Measurements from ENCODE around the gene ATG9A. TPM values are rescaled to one million over a fixed set of nuclear protein-coding genes. Genes with fewer than 3 reads are reported as not detected.
A peak's percentile ranks its signal among the peaks of the same experiment; 100 is the strongest.

Gene ATG9A
- total RNA-seq, 1 experiment from 2014 or later, result 46.4 TPM

GRCh38 chr2:219245899-219246230 lies 16.4 kb upstream of the ATG9A start:
- Histone ChIP-seq H3K27ac (ENCODE audit: insufficient read length, low read depth, low read length) (no peak overlapping the region), H3K9ac (ENCODE audit: extremely low read depth, insufficient read length, low read length) (peak overlapping the region; percentile 90), H3K14ac (ENCODE audit: insufficient read depth, low read length) (peak overlapping the region; percentile 89), H4K91ac (ENCODE audit: insufficient read length, low read depth, low read length) (no peak overlapping the region), H2BK20ac (ENCODE audit: low read depth, low read length, poor library complexity, severe bottlenecking) (no peak overlapping the region), H3K18ac (ENCODE audit: insufficient read length, low read depth, low read length) (peak overlapping the region; percentile 89), H2BK120ac (ENCODE audit: low read depth, low read length, poor library complexity, severe bottlenecking) (no peak overlapping the region), H3K4me2 (ENCODE audit: insufficient read depth, insufficient read length, low read length) (peak overlapping the region; percentile 77), H4K8ac (replicated peaks; ENCODE audit: insufficient read length, low read depth, low read length) (no peak overlapping the region), H3K79me1 (ENCODE audit: insufficient read depth, low read depth, low read length, poor library complexity, severe bottlenecking) (no peaks in the 10 kb centered on the region), H2BK15ac (ENCODE audit: low read depth, low read length) (no peak overlapping the region), H3K23me2 (ENCODE audit: insufficient read length, low read depth, low read length, poor library complexity, severe bottlenecking) (no peaks in the 10 kb centered on the region), H3K4ac (ENCODE audit: low read depth, low read length) (no peak overlapping the region), H3K4me1 (ENCODE audit: insufficient read depth, low read length) (peaks cover 2% of the 10 kb centered on the region; the same call in 1 of the 2 replicates), H3K79me2 (ENCODE audit: insufficient read depth, low read length) (no peaks in the 10 kb centered on the region), H4K20me1 (ENCODE audit: control insufficient read depth, insufficient read depth, insufficient read length) (no peaks in the 10 kb centered on the region), H2AK5ac (ENCODE audit: insufficient read length, low read length) (no peak overlapping the region), H3K9me3 (ENCODE audit: control insufficient read depth, low read depth, low read length) (no peaks in the 10 kb centered on the region), H3T11ph (ENCODE audit: low read length) (no peak overlapping the region), H3K23ac (ENCODE audit: insufficient read length, low read depth, low read length) (no peak overlapping the region), H2BK12ac (ENCODE audit: insufficient read length, low read depth, low read length) (no peak overlapping the region), H3K56ac (ENCODE audit: insufficient read length, low read depth, low read length) (no peak overlapping the region), H2BK5ac (ENCODE audit: insufficient read length, low read length) (no peak overlapping the region), H4K5ac (ENCODE audit: insufficient read length, low read depth, low read length) (peak overlapping the region; percentile 5), H2AFZ (ENCODE audit: low read length) (no peak overlapping the region), H3K27me3 (ENCODE audit: insufficient read depth, low read length) (no peaks in the 10 kb centered on the region)
- peaks cover 19 to 27% of the 10 kb centered on the region in 2 experiments for H3K4me1 Mint-ChIP-seq
- DNase-seq, result no peak
- H3K9me3 Mint-ChIP-seq, result no peaks in the 10 kb centered on the region
- H3K36me3 Mint-ChIP-seq (ENCODE audit: insufficient read depth in 1 of 3, low read depth in 3 of 3), result peaks cover 5 to 21% (median 20%) of the 10 kb centered on the region in 3 experiments; a peak in 6 of 7 replicates
- H3K27me3 Mint-ChIP-seq (ENCODE audit: low read depth), result peaks cover 3% of the 10 kb centered on the region; the same call in 1 of the 2 replicates
- peak overlapping the region; percentile 92 to 96 for H3K4me3 Mint-ChIP-seq
- TF ChIP-seq, protein P1, sequence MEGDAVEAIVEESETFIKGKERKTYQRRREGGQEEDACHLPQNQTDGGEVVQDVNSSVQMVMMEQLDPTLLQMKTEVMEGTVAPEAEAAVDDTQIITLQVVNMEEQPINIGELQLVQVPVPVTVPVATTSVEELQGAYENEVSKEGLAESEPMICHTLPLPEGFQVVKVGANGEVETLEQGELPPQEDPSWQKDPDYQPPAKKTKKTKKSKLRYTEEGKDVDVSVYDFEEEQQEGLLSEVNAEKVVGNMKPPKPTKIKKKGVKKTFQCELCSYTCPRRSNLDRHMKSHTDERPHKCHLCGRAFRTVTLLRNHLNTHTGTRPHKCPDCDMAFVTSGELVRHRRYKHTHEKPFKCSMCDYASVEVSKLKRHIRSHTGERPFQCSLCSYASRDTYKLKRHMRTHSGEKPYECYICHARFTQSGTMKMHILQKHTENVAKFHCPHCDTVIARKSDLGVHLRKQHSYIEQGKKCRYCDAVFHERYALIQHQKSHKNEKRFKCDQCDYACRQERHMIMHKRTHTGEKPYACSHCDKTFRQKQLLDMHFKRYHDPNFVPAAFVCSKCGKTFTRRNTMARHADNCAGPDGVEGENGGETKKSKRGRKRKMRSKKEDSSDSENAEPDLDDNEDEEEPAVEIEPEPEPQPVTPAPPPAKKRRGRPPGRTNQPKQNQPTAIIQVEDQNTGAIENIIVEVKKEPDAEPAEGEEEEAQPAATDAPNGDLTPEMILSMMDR (conservative IDR thresholded peaks at IDR 0.05), result no peak
- H3K27ac Mint-ChIP-seq, result peak overlapping the region; percentile 95 to 98 (median 97)
- WGBS (ENCODE audit: extremely low coverage, insufficient read length, low lambda C conversion rate), result no CpG with 5 or more reads among the region's 10 CpGs

Data from H9 (cell line).